Measurements from ENCODE around the gene PLIN1.

The PLIN1 gene

DNA sequence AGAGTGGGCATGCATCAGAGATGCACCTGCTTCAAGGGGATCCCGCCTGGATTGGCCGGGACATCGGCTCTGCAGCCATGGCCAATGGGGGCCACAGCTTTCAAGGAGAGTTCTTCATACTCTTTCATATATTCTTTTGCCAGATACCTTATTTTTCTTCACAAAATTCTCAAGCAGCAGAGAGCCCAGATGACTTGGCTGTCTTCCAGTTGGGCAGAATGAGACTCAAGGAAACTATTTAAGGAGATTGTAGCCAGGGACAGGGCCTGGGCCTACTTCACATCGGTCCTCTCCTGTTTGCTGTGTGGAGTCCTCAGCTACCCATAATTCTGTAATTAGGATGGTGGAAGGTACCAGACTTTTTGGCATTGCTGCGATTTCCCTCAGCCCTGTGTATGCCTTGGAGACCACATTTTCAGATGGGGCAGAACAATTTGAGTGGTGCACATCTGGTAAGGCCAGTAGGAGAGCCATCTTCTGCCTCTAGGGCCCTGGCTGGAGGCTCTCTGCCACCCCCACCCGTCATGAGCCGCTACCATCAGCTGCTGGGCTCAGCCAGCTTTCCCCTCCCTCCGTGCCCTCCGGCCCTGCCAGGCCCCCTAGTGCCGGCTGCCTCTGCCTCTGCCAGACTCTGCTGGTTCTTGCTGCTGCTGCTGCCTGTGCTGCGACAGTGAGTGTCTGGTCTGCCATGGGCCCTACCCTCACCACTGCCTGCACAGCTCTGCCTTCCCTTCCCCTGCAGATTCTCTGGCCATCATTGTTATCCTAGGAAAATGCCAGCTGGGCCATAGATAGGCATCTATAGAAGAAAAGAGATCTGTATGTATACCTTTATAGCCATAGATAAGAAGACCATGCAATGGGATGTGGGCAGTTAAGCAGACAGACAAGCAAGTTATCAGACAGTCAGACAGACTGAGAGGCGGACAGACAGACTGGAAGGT is 6.7 kb downstream of the PLIN1 start:
- Histone ChIP-seq H3K36me3 (ENCODE audit: control insufficient read depth, insufficient read depth, low read length, severe bottlenecking) (peaks cover 95% of the 10 kb centered on the region), H3K4me1 (ENCODE audit: control insufficient read depth, insufficient read depth, low read length) (peaks cover 62% of the 10 kb centered on the region), H3K9ac (ENCODE audit: low read length) (peak overlapping the region; percentile 86), H3K9me3 (ENCODE audit: control insufficient read depth, low read length) (no peaks in the 10 kb centered on the region), H3K27me3 (replicated peaks; ENCODE audit: control insufficient read depth, insufficient read depth, low read length) (no peaks in the 10 kb centered on the region), H3K4me3 (ENCODE audit: low read length) (peak overlapping the region; percentile 63)
- DNase-seq (ENCODE audit: low read depth), result peak; percentile 67

DNA sequence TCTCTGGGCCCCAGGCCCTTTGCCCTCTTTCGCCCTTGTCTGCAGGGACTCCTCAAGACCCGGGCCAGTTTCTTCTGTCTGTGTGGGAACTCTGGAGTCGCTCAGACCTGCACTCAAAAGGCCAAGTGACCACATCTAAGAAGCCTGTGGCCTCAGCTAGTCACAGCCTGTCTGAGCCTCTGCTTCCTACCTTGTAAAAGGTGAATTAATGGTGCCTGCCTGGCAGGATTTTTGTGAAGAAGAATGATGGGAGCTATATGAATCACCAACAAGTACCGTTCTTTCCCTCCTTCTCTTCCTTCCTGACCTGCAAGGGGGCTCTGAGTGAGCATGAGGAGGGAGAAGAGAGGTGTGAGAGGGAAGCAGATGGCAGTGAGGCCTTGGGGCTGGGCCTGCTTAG is 7.5 kb downstream of the PLIN1 start:
- peaks cover 68% of the 10 kb centered on the region for H3K4me1 ChIP-seq (ENCODE audit: control insufficient read depth, insufficient read depth, low read length)
- H3K9ac ChIP-seq (ENCODE audit: low read length), result peak overlapping the region; percentile 86
- H3K36me3 ChIP-seq (ENCODE audit: control insufficient read depth, insufficient read depth, low read length, severe bottlenecking), result peaks cover 95% of the 10 kb centered on the region
- DNase-seq (ENCODE audit: low read depth), result no peak
- no peaks in the 10 kb centered on the region for H3K9me3 ChIP-seq (ENCODE audit: control insufficient read depth, low read length)
- no peak overlapping the region for H3K4me3 ChIP-seq (ENCODE audit: low read length)
- no peaks in the 10 kb centered on the region for H3K27me3 ChIP-seq (replicated peaks; ENCODE audit: control insufficient read depth, insufficient read depth, low read length)

DNA sequence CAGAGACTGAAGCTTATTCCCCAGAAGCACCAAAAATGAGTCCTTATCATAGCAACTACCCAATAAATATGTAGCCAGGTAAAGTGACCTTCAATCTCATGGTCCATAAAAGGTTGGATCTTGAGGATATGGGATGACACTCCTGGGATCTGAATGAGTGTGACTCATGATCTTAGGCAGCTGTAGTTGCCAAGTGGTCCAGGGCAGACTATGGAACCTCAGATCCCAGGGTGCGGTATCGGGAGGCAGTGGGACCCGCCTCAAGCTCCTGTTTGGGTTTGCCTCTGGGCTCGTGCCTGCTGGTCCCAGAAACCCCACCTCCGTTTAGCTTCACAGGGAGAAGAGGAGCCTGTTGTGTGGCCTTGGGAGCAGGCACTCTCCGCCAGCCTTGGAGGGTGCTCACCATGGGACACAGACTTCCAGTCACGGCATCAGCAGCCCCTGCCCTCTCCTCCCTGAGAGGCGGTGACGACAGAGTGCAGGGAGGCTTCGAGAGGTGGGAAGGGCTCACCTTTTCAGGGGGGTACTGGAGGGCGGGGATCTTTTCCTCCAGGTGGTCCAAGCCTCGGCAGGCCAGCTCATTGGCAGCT is 8.1 kb downstream of the PLIN1 start:
- H3K9ac ChIP-seq (ENCODE audit: low read length), result peak overlapping the region; percentile 46
- no peaks in the 10 kb centered on the region for H3K27me3 ChIP-seq (replicated peaks; ENCODE audit: control insufficient read depth, insufficient read depth, low read length)
- H3K9me3 ChIP-seq (ENCODE audit: control insufficient read depth, low read length), result no peaks in the 10 kb centered on the region
- H3K4me3 ChIP-seq (ENCODE audit: low read length), result no peak overlapping the region
- H3K36me3 ChIP-seq (ENCODE audit: control insufficient read depth, insufficient read depth, low read length, severe bottlenecking), result peaks cover 97% of the 10 kb centered on the region
- no peak for DNase-seq (ENCODE audit: low read depth)
- H3K4me1 ChIP-seq (ENCODE audit: control insufficient read depth, insufficient read depth, low read length), result peaks cover 70% of the 10 kb centered on the region

DNA sequence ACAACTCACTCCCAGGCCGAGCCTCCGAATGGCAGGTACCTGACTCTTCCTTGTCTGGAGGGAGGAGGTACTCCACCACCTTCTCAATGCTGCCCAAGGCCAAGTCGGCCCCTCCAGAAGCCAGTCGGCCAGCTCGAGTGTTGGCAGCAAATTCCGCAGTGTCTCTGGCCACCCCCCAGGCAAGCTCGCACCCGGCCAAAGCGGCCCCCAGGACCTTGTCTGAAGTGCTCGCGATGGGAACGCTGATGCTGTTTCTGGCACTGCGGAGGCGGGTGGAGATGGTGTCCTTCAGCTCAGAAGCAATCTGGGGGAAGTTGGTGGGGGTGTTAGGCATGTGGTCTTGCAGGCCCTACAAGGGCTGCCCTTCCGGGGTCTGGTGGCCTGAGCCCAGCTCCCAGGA is 9.2 kb downstream of the PLIN1 start:
- peaks cover 88% of the 10 kb centered on the region for H3K36me3 ChIP-seq (ENCODE audit: control insufficient read depth, insufficient read depth, low read length, severe bottlenecking)
- H3K27me3 ChIP-seq (replicated peaks; ENCODE audit: control insufficient read depth, insufficient read depth, low read length), result no peaks in the 10 kb centered on the region

DNA sequence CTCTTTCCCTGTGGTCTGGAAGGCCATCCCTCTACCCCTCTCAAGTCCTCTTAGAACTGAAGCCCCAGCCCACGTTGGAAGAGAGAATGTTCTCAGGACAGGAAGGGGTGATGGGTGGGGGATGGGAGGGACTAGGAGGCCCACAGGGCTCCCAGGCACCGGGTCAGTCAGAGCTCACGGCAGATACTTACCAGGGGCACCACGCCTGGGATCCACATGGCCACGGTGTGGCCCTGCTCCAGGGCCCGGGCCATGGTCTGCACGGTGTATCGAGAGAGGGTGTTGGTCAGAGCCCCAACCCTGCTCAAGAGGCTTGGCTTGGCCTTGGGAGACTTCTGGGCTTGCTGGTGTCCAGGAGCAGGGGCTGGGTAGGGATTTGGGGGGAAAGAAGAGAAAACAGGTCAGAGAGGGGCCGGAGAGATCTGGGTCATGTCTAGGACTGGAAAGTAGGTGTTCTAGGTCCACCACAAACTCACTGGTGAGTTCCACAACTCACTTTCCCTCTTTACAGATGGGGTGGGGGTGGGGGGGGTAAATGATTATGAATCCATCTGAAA is 9.8 kb downstream of the PLIN1 start:
- Histone ChIP-seq H3K36me3 (ENCODE audit: control insufficient read depth, insufficient read depth, low read length, severe bottlenecking) (peaks cover 89% of the 10 kb centered on the region), H3K4me3 (ENCODE audit: low read length) (no peak overlapping the region), H3K9ac (ENCODE audit: low read length) (no peak overlapping the region), H3K9me3 (ENCODE audit: control insufficient read depth, low read length) (no peaks in the 10 kb centered on the region), H3K4me1 (ENCODE audit: control insufficient read depth, insufficient read depth, low read length) (peaks cover 71% of the 10 kb centered on the region), H3K27me3 (replicated peaks; ENCODE audit: control insufficient read depth, insufficient read depth, low read length) (no peaks in the 10 kb centered on the region)
- no peak for DNase-seq (ENCODE audit: low read depth)

More for the DNA sequence above, 9.2 kb downstream of the PLIN1 start:
- H3K9ac ChIP-seq (ENCODE audit: low read length), result peak overlapping the region; percentile 46
- H3K9me3 ChIP-seq (ENCODE audit: control insufficient read depth, low read length), result no peaks in the 10 kb centered on the region
- no peak overlapping the region for H3K4me3 ChIP-seq (ENCODE audit: low read length)
- DNase-seq (ENCODE audit: low read depth), result no peak
- peaks cover 70% of the 10 kb centered on the region for H3K4me1 ChIP-seq (ENCODE audit: control insufficient read depth, insufficient read depth, low read length)

DNA sequence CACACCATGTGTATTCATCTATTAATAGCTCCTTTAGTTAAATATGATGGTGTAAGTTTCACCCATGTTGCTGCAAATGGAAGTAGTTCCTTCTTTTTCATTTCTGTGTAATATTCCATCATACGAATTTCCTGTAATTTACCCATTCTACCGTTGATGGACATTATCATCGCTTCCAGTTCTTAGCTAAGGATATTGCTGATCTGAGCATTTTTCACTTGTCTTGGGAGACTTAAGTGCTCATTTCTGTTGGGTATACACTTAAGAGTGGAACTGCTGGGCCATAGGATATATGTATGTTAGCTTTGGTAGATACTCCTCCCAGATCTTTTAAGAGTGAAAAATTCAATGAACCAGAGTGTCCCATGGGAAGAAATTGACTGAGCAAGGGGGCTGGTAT is 11.0 kb downstream of the PLIN1 start:
- Histone ChIP-seq H3K36me3 (ENCODE audit: control insufficient read depth, insufficient read depth, low read length, severe bottlenecking) (peaks cover 79% of the 10 kb centered on the region), H3K27me3 (replicated peaks; ENCODE audit: control insufficient read depth, insufficient read depth, low read length) (no peaks in the 10 kb centered on the region), H3K9me3 (ENCODE audit: control insufficient read depth, low read length) (no peaks in the 10 kb centered on the region), H3K4me3 (ENCODE audit: low read length) (no peak overlapping the region), H3K4me1 (ENCODE audit: control insufficient read depth, insufficient read depth, low read length) (peaks cover 61% of the 10 kb centered on the region), H3K9ac (ENCODE audit: low read length) (peak overlapping the region; percentile 4)
- DNase-seq (ENCODE audit: low read depth), result no peak

DNA sequence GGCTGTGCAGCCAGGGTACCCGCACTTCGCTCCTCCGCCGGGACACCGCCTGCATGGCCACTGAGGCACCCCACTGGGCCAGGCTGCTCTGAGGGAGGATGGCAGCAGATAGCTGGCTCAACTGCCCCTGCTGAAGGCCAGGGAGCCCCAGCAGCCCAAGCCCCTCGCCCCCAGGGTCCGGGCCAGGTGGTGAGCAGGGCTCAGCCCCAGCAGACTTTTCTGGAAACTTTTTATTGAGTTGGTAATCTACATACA is 11.5 kb downstream of the PLIN1 start:
- no peak for DNase-seq (ENCODE audit: low read depth)
- H3K27me3 ChIP-seq (replicated peaks; ENCODE audit: control insufficient read depth, insufficient read depth, low read length), result no peaks in the 10 kb centered on the region
- H3K36me3 ChIP-seq (ENCODE audit: control insufficient read depth, insufficient read depth, low read length, severe bottlenecking), result peaks cover 73% of the 10 kb centered on the region
- H3K9ac ChIP-seq (ENCODE audit: low read length), result peak overlapping the region; percentile 34
- H3K4me3 ChIP-seq (ENCODE audit: low read length), result no peak overlapping the region
- peaks cover 58% of the 10 kb centered on the region for H3K4me1 ChIP-seq (ENCODE audit: control insufficient read depth, insufficient read depth, low read length)
- H3K9me3 ChIP-seq (ENCODE audit: control insufficient read depth, low read length), result no peaks in the 10 kb centered on the region

DNA sequence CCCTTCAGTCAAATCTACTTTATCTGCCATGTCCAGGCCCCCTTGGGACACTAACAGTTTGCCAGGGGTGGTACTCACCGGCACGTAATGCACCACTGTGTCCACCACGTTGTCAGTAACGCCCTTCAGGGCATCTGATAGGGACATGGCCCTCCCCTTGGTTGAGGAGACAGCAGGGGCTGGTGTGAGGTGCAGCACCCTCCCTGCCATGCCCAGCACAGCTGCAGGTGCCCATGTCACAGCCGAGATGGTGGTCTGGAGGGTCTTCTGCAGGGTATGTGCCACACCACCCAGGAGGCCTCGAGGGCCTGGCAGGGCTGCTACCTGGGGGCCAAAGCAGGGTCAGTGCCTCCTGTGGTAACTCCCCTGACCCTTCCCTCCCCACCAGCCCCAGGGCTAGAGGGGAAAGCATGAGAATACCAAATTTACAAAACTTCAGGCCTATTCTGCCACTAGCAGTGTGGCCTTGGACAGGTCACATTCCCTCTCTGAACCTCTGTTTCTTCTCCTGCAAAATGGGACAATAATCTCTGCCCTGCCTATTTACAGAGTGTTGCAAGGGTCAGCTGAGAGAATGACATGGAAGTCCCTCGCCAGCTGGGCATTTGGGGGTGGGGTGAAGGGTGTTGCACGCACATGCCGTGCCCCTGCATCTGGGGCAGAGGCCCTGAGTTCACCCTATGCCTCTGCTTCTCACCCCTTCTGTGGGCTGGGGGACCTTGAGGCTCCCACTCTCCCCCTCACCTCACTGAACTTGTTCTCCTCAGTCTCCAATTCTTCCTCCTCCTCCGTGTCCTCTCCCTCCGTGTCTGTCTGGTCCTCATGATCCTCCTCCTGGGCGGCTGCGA is 12.1 kb downstream of the PLIN1 start:
- H3K4me1 ChIP-seq (ENCODE audit: control insufficient read depth, insufficient read depth, low read length), result peaks cover 58% of the 10 kb centered on the region
- H3K9ac ChIP-seq (ENCODE audit: low read length), result peak overlapping the region; percentile 82
- H3K9me3 ChIP-seq (ENCODE audit: control insufficient read depth, low read length), result no peaks in the 10 kb centered on the region
- no peak overlapping the region for H3K4me3 ChIP-seq (ENCODE audit: low read length)
- H3K36me3 ChIP-seq (ENCODE audit: control insufficient read depth, insufficient read depth, low read length, severe bottlenecking), result peaks cover 68% of the 10 kb centered on the region
- DNase-seq (ENCODE audit: low read depth), result no peak
- H3K27me3 ChIP-seq (replicated peaks; ENCODE audit: control insufficient read depth, insufficient read depth, low read length), result no peaks in the 10 kb centered on the region

DNA sequence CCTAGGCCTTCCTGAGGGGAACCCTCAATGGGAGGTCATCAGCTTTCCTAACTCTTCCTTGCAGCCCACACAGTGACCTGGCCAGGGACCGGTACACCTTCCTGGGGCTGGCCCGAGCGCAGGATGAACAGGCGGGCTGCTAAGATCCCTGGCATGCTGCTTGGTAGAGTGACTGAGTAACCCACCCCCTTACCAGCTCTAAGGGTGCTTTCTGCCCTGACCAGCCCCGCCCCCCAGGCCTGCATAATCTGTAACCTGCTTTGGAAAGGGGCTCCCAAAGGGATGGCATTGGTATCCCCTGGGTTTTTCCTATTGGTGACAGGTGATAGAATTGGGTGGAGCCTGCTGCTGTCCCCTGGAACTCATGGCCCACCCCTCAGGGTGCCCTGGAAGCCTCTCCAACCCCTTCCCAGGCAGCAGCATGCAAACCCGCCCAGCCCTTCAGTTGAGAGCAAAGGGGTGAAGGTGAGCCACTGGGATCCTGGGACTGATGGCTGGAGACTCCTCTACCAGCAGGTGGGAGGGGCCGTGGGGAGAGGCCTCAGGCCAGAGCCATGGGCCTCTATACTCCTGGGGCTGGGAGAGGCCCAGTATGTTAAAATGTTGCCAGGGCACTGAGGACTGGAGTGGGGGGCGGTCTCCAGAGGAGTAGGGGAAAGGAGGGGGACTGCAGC is 12.8 kb downstream of the PLIN1 start:
- Histone ChIP-seq H3K4me3 (ENCODE audit: low read length) (peak overlapping the region; percentile 59), H3K9me3 (ENCODE audit: control insufficient read depth, low read length) (no peaks in the 10 kb centered on the region), H3K4me1 (ENCODE audit: control insufficient read depth, insufficient read depth, low read length) (peaks cover 53% of the 10 kb centered on the region), H3K27me3 (replicated peaks; ENCODE audit: control insufficient read depth, insufficient read depth, low read length) (no peaks in the 10 kb centered on the region), H3K9ac (ENCODE audit: low read length) (peak overlapping the region; percentile 82), H3K36me3 (ENCODE audit: control insufficient read depth, insufficient read depth, low read length, severe bottlenecking) (peaks cover 60% of the 10 kb centered on the region)
- no peak for DNase-seq (ENCODE audit: low read depth)

DNA sequence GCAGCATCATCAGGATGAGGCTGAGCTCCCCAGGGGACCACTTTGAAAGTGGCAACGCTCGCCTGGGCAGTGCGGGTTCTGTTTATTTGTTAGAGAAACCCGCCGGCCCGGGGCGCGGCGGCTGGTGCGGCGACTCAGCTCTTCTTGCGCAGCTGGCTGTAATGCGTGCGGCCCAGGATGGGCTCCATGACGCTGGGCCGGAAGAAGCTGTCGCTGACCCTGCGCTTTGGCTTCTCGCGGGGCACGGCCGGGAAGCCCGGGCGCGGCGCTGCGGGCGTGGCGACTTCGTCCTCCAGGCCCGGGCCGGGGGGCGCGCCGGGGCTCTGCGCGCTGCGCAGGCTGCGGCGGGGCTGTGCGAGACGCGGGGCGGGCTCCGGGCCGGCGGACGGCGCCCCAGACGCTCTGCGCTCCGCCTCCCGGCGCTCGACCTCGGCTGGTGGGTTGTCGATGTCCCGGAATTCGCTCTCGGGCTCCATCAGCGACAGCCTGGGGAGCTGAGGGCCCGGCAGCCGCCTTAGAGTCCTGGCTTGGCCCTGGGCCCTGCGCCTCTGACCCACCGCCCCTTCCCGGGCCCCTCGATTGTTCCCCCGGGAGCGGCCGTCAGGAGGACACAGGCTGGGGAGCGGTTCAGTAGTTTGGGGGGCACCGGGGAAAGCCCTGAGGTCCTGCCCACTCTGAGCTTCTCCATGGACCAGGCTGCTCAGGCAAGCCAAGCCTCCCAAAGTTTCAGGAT is 13.6 kb downstream of the PLIN1 start:
- H3K27me3 ChIP-seq (replicated peaks; ENCODE audit: control insufficient read depth, insufficient read depth, low read length), result no peaks in the 10 kb centered on the region
- H3K9ac ChIP-seq (ENCODE audit: low read length), result peak overlapping the region; percentile 82
- H3K9me3 ChIP-seq (ENCODE audit: control insufficient read depth, low read length), result no peaks in the 10 kb centered on the region
- H3K4me3 ChIP-seq (ENCODE audit: low read length), result peak overlapping the region; percentile 59
- H3K36me3 ChIP-seq (ENCODE audit: control insufficient read depth, insufficient read depth, low read length, severe bottlenecking), result peaks cover 53% of the 10 kb centered on the region
- peak; percentile 76 for DNase-seq (ENCODE audit: low read depth)
- peaks cover 52% of the 10 kb centered on the region for H3K4me1 ChIP-seq (ENCODE audit: control insufficient read depth, insufficient read depth, low read length)
